ENCODE measurements around the gene GRIN3A.

GRIN3A gene

DNA sequence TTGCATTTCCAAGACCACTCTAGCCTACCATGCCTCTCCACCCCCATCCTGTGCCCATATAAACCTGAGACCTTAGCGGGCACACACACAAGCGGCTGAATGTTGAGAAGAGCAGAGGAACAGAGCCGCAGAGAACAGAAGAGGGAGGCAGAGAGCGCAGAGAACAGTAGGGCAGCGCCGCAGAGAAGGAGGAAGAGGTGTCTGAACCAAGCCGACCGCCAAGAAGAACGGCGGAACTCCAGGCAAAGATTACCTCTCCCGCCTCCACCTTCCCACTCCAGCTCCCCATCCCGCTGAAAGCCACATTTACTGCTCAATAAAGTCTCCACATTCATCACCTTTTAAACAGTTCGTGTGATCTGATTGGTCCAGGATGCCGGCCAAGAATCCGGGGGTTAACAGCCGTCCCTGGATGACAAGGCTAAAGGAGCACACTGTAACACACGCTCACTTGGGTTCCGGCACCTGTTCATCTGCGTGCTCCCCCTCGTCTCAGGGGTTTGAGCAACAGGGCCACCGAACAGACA is 33.2 kb downstream of the GRIN3A start:
- no peak for DNase-seq

DNA sequence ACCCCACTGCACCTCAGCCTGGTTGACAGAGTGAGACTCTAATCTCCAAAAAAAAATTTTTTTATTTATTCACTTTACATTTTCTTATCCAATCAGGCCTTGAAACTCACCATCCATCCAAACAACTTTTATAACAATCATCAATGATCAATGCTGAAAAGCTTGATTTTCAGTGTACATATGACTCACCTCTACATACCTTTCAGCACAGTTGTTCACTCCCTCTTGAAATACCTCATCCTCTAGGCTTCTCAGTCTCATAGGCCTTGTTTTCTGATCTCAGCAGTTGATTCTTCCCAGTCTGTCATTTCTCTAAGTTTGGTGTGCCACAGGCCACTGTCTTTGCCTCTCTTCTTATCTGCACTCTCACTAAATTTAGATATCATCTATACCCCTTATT is 36.2 kb downstream of the GRIN3A start:
- no peak for DNase-seq

DNA sequence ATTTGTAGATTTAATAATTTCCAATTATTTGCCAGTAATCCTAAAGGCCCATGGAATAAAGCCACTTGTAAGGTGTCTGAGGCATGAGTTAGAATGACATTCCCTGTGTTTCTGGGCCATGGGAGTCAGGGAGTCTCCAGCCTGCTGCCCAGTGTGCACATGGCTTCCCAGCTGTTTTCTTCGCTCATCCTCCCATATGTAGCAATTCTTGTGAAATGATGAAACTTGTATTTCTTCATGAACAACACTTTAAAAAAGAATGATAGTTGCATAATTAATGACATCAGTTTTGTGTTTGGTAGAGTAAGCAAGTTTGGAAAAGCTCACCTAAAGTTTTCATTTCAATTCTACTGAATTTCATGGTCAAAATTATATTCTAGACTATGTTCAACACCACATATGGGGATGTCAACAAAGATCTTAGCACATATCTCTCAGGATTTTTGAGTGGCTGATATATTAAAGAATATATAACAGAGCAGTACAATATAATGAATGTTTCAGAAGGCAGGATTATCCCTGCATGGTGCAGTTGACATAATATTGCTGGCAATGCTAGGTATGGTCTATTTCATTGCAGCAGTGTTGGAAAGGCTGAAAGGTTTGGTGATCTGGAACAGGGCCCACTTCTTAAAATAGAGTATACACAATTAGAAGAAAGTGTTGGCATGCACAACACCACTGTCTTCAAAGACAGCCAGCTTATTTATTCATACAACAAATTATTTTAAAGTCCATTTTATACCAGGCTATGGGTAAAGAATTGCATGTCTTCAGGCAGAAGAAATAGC is 44.7 kb downstream of the GRIN3A start:
- DNase-seq, result no peak

DNA sequence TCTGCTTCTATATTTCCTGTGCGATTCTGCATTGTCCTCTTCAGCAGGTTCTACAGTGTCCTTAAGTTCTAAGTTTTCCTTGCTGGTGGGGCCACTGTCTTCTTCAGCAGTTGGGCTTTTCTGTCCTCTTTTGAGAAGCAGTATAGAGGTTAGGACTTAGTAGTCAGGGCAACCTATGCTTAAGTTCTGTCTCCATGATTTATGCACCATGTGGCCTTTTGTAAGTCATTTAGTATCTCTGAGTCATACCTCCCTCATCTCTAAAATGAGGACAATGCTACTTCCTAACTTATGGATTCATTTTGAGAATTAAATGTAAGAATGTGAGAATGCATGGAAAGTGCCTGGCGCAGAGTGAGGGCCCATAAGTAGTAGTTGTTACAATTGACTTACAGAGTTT is 46.8 kb downstream of the GRIN3A start:
- no peak for DNase-seq

DNA sequence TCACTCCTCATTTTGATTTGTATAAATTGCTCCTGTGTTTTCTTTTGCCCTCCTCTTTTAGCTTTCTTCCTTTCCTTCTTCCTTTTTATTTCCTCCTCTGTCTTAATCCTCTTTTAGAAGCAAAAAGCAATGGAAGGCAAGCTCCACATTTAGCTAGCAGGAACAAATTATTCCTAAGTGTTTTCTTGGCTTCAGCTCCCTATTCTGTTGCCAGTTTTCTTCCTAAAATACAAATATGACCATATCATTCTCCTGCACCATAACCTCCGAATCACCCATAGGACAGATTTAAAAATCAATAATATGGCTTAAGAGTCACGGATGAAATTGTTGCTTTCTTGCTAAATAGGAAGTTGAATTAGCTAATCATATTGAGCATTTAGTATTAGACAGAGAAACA is 49.4 kb downstream of the GRIN3A start:
- DNase-seq, result no peak

DNA sequence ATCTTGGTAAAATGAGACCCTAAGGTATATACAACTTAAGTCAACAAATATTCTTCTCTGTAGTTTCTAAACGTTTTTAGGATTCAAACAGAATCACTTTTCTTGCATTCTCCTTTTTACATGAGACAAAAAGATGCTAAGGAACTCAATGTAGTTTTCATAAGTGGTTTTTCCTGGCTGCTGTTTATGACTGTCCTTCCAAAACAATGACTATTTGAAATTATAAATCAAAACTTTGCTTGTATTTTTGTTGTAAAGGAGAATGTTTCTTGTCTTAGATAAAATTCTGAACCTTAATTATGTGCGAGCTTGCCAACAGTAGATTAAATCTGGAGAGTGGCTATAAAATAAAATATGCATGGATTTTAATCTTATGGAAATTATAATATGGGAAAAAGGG is 53.8 kb downstream of the GRIN3A start:
- DNase-seq, result no peak

DNA sequence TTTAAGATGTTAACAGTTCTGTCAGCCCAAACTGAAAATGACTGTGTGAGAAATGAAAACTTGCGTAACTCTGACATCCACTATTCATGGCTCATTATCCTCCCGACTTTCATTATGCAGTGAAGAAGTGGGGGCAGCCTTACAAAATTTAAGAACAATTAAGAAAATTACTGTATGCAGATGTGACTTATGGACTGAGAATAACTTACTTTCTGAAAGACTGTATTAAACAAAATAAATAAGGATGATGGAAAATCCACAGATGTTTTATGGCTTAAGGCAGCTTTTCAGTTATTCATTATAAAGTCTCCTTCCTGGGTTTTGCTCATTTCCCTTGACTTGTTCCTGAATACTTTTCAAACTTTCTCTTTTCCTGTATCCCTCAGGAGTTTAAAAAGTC is 55.2 kb downstream of the GRIN3A start:
- no peak for DNase-seq

DNA sequence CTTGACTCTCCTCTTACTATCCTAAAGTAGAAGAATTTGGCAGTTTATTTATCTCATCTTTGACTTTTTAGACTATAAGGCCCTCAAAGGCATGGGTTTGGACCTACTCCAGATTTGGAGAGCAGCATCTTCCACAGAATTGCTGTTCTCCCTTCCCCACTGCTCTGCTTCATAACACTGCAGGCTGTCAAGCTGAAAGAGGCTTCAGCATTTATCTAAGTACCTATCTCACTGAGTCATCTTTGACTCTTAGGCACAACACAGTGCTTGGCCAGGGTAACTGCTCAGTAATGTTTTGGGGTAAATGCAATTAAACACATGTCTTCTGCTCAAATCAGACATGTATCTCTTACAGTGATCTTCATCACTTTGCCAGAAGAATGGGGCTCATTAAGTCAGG is 60.6 kb downstream of the GRIN3A start:
- DNase-seq, result no peak

DNA sequence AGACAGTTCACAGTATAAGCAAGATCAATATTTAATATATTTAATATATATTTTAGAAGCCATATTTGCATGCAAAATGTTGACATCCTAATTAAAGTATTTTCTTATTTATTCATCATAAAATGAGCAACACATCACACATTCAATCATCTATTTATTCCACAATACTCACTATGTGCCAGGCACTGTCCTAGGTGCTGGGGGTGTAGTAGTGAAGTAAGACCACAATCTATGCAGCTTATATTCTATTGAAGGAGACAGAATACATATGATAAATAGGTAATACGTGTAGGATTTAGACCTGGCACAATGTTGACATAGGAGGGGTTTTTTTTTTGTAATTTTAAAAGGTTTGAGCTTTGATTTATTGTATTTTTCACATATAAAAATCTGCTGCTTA is 63.1 kb downstream of the GRIN3A start:
- DNase-seq, result no peak

DNA sequence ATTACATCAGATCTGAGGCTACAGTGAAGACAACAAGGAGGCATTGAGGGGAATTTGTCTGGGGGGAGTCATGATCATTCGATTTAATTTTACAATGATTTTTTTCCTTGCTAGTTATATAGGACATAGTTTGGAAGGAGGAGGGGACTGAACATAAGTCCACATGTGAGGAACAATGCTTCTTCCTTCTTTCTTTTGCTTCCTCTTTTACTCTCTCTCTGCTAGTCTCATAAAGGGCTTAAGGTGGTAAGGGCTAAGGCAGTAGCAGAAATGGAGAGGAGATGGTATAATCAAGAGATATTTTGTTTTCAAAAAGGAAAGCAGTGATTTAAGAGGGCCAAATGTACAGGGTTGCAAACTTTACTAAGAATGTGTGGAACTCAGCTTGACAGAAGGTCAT is 64.3 kb downstream of the GRIN3A start:
- DNase-seq, result no peak

DNA sequence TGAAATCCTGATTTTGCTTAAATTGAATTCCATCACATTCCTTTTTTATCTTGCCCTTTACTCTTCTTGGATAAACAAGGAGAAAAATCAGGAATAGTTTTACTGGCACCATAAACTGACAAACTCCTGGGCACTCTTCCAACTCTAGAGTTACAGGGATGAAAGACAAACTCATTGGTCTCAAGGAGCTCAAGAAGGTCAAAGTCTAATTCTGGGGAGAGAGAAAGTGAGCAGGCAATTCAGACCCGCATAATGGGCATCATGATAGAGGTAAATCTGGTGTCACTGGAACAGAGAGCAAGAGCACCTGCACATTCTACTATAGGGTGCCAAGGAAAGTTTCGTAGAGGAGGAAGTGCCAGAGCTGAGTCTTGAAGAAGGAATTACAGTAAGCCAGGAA is 64.8 kb downstream of the GRIN3A start:
- DNase-seq, result no peak

DNA sequence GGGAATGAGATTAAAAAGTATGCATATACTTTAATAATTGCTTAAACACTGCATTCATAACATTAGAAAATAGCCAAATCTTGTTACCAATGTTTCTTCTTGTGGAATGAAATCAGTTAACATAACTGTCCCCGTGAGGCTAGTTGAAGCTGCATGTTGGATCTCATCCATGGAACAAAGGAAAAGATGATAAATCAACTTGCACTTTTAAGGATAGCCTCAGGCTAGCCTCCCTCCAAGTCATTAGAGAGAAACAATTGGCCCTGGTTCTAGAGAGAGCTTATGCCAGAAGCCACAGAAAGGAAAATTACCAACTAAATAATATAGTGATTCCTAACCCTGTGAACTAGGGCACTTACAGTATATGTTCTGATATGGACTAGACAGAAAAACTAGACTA is 66.9 kb downstream of the GRIN3A start:
- DNase-seq, result no peak

DNA sequence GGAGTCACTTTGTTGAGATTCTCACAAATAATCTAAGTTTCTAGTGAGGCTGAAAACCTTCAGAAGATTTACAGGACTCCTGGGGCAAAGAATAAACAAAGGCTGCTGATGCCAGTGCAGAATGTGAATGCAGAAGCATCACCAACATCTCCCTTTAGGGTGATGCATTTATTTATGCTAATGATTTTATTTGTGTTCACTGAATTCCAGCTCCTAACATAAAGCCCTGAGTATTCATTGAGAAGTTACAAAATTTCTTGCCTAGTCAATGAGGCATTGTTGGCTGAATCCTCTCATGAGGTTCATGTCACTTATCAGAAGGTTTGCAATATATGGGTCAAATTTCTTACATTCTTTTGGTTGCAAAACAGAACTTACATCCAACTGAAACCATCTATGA is 70.0 kb downstream of the GRIN3A start:
- DNase-seq, result no peak

DNA sequence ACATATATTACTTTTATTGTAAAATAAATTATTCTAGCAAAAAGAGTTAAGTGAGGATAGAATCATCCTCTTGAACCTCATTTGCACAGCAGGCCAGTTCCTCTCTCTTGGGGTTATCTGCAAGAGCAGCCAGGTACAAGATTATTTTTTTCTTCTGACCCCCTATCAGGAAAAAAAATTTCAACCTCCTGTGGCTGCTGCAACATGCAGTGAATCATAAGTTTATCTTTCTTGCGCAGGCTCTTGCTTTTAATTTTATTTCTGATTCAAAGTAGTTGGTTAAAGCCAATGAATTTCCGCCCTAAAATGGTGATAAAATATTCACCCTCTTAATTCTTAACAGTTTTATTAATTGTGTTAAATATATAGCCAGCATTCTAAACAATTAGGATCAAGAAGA is 74.0 kb downstream of the GRIN3A start:
- no peak for DNase-seq

DNA sequence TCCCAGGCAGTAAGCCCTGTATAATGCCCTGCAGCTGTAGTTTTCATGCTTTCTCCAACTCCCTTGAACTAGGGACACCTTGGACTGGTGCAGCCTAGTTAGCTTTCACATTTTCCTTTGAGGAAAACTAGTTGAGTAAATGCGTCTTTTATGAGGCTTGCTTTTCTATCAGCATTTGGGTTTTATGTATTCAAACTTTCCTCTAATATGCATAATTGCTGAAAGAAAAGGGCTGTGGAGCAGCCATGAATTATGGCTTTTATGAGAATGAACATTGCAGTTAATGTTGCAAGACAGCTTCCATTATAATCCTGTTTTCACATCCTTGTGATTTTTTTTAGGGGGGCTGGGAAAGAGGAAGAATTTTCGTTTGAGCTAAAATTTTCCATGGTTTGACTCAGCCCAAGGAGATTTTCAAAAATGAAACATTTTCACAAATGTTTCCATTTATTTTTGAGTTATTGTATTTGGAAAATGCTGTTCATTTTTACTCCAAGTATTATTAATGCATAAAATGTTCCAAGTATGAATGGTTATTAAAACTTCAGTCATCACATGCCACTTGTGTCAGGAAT is 85.8 kb downstream of the GRIN3A start:
- no peak for DNase-seq

DNA sequence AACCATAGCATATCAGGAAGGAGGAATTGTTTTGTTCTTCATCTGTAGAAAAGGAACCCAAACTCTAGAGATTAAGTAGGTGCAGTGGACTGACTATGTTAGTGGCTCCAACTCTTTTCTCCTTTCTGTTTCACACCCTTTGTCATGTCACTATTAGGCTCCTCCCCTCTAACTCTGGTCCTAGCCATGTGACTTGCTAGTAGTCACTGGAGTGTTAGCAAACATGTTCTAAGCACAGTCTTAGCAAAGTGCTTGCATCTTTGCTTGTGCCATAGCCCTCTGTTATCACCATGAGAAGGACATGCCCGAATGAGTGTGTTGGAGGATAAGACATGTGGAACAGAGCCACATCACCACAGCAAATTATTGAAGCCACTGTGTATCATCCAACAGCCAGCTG is 88.3 kb downstream of the GRIN3A start:
- no peak for DNase-seq

DNA sequence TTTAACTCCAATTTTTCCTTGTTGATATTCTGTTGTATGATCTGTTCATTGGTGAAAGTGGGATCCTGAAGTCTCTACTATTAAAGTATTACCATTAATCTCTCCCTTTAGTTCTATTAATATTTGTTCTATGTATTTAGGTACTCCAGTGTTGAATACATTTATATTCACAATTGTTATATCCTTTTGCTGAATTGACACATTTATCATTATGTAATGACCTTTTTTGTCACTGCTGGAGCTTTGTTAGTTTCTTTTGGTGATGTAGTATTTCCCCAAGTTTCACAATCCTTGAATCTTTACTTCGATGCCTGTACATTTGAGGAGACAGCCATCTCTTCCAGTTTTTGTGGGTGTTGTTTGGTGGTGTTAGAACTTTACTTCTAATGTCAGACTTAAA is 90.0 kb downstream of the GRIN3A start:
- no peak for DNase-seq

DNA sequence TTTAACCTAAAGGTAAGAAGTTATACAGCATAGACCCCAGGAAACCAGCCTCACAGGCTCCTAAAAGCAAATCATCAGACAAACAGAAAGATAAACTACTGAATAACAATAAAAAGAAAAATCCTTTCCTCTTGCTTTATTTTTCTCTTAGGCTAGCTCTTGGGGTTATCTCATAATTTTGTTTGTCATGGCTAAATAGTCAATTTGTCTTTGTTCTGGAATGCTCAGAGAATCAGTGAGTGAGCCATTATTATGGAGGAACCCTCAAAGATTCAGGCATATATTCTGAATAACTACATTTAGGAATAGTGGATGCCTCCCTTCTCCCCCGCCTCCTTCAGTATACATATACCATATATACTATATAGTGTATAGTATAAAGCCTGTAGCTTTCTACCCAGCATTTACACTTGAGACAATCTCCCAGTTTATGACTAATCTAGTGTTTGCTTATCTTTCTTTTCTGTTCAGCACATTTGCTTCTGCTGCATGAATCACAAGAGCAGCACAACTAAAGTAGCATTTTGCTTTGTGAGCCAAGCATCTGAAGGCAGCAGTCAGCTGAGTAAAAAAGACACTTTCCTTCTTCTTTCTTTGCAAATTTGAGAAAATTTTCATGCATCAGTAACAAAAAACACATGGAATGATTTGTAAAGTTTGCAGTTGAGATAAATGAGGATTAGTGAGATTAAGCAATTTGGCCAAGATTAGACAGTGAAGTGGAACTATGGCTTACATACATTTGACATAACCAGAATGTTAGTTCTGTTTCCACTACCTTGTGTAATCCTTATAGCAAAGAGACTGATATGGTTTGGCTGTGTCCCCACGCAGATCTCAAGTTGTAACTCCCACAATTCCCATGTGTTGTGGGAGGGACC is 98.4 kb downstream of the GRIN3A start:
- no peak for DNase-seq

DNA sequence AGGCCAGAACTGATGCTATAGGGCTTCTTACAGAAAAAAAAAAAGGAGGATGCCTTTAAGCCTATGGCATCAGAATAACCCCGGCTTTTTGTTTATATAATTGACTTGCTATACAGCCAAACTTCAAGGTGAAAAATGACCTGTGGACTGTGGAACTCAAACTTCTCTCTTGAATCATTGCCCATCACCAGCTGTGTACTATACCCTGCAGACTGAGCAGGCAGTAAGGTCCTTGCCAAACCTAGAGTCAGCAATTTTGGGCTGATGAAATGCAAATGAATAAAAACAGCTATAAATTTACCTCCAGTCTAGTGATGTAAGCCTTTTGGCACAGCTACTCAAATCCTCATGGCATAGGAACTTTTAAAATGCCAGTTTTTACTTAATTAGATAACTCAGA is 99.1 kb downstream of the GRIN3A start:
- DNase-seq, result no peak

DNA sequence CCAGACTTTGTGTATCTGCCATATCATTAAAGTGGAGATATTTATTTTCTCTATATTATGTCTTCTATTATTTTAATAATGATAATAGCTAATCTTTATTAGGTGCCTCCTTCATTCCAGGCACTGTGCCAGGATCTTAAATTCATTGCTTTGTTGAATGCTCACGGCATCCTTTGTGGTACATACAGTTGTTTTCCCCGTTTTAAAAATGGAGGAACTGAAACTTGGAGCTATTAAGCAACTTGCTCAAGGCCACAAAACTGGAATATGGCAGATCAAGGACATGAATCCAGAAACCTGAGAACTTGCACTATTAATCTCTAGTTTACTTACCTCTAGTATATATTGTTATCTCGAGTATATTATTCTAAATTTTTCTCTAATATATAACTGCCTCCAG is 102.2 kb downstream of the GRIN3A start:
- DNase-seq, result no peak

DNA sequence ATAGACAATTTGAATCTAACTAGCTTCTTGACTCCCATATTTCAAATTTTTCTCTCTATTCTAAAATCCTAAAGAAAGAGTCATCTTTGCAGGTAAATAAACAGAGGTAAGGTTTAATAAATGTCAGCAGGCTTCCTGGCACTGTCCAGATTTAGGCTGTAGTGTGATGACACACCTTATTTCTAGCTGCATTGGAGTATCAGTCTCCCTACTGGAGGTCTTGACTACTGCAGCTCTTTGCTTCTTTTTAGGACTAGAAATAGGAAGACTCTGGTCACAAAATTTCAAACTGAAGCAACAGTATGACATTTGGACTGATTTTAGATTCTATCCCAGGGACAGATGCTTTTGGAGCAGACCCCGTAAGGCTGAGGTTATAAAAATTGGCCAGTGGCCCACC is 103.0 kb downstream of the GRIN3A start:
- DNase-seq, result no peak

DNA sequence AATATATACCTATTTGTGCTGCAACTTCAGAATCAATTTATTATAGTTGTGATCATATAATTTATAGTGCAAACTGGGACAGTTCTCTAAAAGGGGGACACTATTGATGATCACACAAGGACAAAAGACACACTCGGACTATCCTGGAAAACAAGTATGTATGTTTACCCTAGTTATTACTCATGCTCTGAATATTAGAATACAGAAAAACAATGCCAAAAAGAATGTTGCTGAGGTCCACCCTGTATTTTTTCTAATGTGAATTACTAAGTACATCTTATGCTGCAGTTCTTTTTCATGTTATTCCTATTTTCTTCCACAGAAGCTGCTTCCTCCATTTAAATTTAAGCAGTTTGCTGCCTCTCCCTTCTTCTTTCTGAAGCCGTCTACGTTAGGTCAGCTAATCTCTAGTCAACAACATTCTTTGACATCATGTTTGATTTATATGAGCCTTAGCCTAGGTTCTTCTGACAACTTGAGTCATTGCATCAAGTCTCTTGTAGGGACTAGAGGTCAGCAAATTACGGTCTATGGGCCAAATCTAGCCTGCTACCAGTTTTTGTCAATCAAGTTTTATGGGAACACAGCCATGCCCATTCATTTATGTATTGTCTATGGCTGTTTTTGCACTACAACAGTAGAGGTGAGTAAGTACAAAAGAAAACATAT is 103.6 kb downstream of the GRIN3A start:
- no peak for DNase-seq

DNA sequence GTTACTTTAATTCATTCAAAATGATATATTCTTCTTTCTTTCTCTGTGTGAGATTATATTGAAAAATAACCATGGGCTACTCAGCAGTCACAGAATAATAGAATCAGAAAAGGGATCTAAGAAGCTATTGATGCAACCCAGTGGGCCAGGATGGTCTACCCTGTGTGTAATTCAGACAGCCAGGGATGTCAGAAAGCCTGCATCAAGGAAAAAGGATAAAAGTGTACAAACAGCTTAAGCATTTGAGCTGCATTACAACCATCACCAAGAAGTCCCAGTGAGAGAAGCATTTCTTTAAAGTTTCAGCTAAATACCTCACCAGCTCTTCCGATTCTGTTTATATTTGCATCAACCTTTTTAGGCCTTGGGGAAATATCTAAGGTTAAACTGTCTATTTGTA is 105.8 kb downstream of the GRIN3A start:
- DNase-seq, result no peak

All from NCI-H526 treated with DMSO at 0.1 percent for 48 hours (cell line).